HG02885 (cell line): ENCODE results near the gene SALL4.
"Not testable (repeated sequence)": the region's sequence is repeated elsewhere in the genome, so short reads cannot be mapped to it uniquely, and the experiment has no call there.

Experiments
- ATAC-seq: cut with Tn5 transposase; IDR thresholded peaks from one replicate; pipeline ENCODE4 v1.9.1; 2021; ENCODE audit warnings: mild to moderate bottlenecking; ENCODE audit not compliant: unreplicated experiment, poor library complexity

SALL4 gene

GRCh38 chr20:51740308-51740707, 62.0 kb downstream of the SALL4 start:
- ATAC-seq: not testable (repeated sequence)

DNA sequence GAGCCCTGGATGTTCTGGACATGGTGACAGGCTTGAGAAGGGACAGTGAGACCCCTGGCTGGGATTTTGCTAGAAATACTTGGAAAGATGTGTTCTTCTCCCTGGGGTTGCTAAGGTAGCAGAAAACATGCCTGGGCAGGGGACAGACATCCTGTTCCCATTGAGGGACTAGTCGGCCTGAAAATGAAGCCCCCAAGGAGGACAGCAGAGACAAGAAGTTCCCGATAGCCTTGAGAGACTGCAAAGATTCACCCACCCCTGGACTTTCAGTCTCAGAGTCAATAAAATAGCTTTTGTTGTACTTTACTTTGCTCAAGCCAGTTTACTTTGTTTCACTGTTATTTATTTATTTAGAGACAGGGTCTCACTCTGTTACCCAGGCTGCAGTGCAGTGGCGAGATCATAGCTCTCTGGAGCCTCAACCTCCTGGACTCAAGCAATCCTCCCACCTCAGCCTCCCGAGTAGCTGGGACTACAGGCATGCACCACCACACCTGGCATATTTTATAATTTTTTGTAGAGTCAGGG, 62.5 kb downstream of the SALL4 start:
- ATAC-seq: no peak

GRCh38 chr20:51738877-51739447, 63.4 kb downstream of the SALL4 start:
- ATAC-seq: no peak

DNA sequence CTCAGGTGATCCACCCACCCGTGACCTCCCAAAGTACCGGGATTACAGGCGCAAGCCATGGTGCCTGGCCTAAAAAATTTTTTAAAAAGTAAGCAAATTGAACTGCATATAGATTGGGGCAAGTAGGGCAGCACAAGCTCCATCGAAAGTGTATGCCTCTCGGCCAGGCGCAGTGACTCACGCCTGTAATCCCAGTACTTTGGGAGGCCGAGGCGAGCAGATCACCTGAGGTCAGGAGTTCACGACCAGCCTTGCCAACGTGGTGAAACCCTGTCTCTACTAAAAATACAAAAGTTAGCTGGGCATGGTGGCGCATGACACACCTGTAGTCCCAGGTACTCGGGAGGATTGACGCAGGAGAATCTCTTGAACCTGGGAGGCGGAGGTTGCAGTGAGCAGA, 64.1 kb downstream of the SALL4 start:
- not testable (repeated sequence) for ATAC-seq

GRCh38 chr20:51736947-51737346, 65.4 kb downstream of the SALL4 start:
- ATAC-seq: no peak

DNA sequence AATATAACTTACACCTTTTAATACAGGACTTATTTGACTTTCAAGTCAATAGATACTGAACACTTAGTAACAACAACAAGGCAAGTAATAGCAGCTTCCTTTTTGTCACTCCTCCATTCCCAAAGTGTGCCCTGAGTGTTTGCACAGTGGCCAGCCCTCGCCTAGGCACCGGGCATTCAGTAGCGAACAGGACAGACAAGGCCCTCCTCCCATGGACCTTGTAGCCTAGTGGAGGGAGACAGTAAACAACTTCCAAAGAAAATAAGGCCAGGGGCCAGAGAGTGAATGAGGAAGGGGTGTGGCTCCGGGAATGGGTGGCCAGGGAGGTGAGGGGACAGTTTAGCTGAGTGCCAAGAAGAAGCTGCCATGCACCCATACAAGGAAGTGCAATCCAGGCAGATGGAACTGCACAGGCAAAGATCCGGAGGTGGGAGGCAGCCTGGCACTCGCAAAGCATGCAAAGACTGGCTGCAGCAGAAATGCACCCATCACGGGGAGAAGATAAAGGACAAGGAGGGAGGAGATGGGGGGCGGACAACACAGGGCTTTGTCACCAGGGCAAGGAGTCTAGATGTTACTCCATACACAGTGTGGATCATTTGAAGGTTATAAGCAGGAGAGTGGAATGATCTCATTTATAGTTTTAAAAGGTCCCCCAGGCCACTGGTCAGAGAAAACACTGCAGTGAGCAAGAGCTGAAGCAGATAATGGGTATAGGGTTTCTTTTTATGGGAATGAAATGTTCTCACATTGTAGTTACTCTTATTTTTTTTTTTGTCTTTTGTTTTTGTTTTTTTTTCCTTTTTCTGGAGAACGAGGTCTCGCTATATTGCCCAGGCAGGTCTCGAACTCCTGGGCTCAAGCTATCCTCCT, 66.4 kb downstream of the SALL4 start:
- ATAC-seq: no peak

DNA sequence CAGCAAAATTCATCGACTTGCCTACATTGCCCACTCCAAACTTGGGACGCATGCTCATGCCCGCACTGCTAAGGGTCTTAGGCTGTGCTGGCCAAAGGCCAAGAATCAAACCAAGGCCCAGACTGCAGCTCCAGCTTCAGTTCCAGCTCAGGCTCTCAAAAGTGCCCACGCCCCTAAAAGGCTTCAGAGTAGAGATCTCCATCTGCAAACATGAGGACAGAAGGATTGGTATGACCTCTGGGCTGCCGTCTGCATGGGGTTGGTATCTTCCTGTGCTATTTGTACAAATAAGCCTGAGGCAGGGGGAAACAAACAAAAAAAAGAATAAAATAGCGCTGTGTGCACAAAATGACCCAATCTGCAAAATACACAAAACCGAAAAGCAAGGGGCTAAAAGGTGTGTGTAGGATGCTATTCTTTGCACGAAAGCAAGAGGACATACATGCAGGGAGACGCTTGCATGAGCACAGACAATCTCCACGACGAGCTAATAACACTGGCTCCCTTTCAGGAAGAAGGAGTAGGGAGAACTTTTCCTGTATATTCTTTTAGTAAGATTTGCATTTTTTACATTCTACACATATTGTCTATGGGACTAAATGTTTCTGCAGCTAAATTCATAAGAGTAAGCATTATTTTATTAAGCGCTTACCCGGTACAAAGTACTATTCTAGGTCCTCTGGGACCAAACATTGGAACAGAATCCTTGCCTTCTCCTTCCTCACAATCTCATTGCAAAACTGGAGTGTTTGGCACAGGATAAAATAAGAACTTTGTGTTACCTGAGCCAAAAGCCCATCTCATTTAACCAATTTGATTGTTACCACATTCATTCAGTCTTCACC, 67.2 kb downstream of the SALL4 start:
- ATAC-seq: no peak

DNA sequence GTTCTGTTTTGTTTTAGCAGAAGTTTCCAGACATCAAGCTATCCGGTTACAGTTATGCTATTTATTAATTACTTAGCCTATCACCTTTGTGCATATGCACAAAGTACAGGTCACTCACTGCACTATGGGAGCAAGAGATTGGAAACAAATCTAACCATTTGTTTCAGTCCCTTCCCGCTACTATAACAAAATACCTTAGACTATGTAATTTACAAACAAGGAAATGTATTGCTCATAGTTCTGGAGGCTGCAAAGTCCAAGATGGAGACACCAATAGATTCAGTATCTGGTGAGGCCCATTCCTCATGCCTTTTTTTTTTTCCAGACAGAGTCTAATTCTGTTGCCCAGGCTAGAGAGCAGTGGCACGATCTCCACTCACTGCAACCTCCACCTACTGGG, 69.3 kb downstream of the SALL4 start:
- no peak for ATAC-seq
